ENCODE data around the gene SPTBN1.

The SPTBN1 gene

DNA sequence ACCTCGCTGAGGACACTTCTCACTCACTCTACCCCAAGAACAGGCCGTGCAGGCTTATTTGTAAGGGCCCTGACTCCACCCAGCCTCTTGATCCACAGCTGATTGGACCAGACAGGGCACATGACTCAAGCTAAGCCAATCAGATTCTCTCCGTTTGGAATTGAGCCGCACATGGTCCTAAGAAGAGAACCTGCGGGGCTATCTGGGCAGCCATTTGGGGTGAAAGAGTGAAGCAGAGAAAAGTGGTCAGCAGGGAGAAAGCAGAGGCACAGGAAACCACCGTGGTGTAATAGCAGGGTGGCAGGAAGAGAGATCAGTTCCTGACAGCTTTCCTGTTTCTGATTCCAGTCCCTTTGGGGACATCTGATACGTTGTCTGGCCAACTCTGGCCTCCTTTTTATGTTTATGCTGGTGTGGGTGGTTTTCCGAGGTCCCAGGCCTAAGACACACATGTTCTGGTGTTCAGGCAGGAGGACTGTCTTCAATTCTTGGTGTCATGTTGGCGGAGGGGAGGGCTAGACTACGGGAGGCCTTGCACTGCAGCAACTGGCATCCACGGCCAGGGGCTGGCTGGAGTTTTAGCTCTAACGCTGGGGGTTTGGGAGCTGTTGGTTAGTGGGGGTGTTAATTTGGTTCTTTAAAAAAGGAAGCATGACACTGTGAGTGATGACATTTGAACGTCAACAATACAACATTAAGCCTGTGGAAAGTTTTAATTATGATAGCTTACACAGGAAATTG, 26.1 kb upstream of the SPTBN1 start:
- no peak overlapping the region for H3K4me2 ChIP-seq (ENCODE audit: low read length)

DNA sequence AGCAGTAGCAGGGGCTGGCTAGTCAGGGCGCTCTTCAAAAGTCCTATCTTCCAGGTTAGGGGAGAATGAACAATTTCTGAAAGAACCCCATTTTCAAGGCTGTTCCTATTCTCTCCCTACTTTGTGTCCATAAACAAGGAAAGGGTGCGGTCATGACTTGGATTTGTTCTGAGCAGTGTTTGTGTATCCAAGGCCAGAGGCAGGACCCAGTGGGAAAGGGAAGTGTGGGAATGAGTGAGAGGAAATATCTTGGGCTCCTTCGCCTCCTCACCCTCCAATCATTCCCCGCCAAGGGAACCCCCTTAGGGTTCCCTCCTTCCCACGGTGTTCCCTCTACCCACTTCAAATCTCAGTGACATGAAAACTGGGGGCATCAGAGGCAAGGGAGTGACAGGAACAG, 25.5 kb upstream of the SPTBN1 start:
- Histone ChIP-seq H3K4ac (ENCODE audit: low read depth, low read length) (no peak overlapping the region), H4K8ac (ENCODE audit: low read depth, low read length) (no peak overlapping the region), H3K9ac (ENCODE audit: low read length) (no peak overlapping the region), H4K91ac (ENCODE audit: low read depth, low read length) (no peak overlapping the region), H3K79me1 (ENCODE audit: low read length) (no peaks in the 10 kb centered on the region), H3K27me3 (ENCODE audit: insufficient read depth, low read length) (no peaks in the 10 kb centered on the region), H3K18ac (ENCODE audit: low read length) (no peak overlapping the region), H2BK12ac (ENCODE audit: low read length) (no peak overlapping the region), H3K36me3 (ENCODE audit: control insufficient read depth in 1 of 2, insufficient read depth in 2 of 2, low read length in 2 of 2) (no peaks in the 10 kb centered on the region), H3K4me1 (ENCODE audit: control insufficient read depth in 1 of 2, insufficient read depth in 2 of 2, low read length in 2 of 2) (no peaks in the 10 kb centered on the region), H2AK5ac (ENCODE audit: low read length) (no peak overlapping the region), H3K79me2 (ENCODE audit: control insufficient read depth, insufficient read depth, low read length, poor library complexity) (no peaks in the 10 kb centered on the region), H3K14ac (ENCODE audit: low read length) (no peak overlapping the region), H3K23ac (ENCODE audit: low read length) (no peak overlapping the region), H3K4me2 (ENCODE audit: low read length) (no peak overlapping the region), H2AFZ (ENCODE audit: insufficient read depth, low read length, poor library complexity) (no peak overlapping the region), H4K12ac (ENCODE audit: low read depth, low read length) (no peak overlapping the region), H3K4me3 (ENCODE audit: low read depth, low read length) (no peak overlapping the region), H3K27ac (ENCODE audit: low read depth, low read length) (no peak overlapping the region), H2BK5ac (ENCODE audit: low read depth, low read length, poor library complexity) (no peak overlapping the region), H3K9me3 (ENCODE audit: insufficient read depth, low read depth, low read length) (no peaks in the 10 kb centered on the region), H2BK120ac (ENCODE audit: insufficient read depth, low read length, poor library complexity) (no peak overlapping the region)
- DNase-seq = no peak
- WGBS (ENCODE audit: extremely low coverage, insufficient coverage, insufficient read length) = no CpG with 5 or more reads among the region's 5 CpGs

More for the DNA sequence above, 26.1 kb upstream of the SPTBN1 start:
- H2BK12ac ChIP-seq (ENCODE audit: low read length) = no peak overlapping the region
- H4K8ac ChIP-seq (ENCODE audit: low read depth, low read length) = no peak overlapping the region
- no peak overlapping the region for H3K23ac ChIP-seq (ENCODE audit: low read length)
- no peak overlapping the region for H3K9ac ChIP-seq (ENCODE audit: low read length)
- no peaks in the 10 kb centered on the region for H3K4me1 ChIP-seq (ENCODE audit: control insufficient read depth in 1 of 2, insufficient read depth in 2 of 2, low read length in 2 of 2)
- H2AK5ac ChIP-seq (ENCODE audit: low read length) = no peak overlapping the region
- H4K12ac ChIP-seq (ENCODE audit: low read depth, low read length) = no peak overlapping the region
- no peak overlapping the region for H3K18ac ChIP-seq (ENCODE audit: low read length)
- no peak for DNase-seq
- H3K27ac ChIP-seq (ENCODE audit: low read depth, low read length) = no peak overlapping the region
- H3K4me3 ChIP-seq (ENCODE audit: low read depth, low read length) = no peak overlapping the region
- no peaks in the 10 kb centered on the region for H3K9me3 ChIP-seq (ENCODE audit: insufficient read depth, low read depth, low read length)
- H3K14ac ChIP-seq (ENCODE audit: low read length) = no peak overlapping the region
- no peak overlapping the region for H2BK120ac ChIP-seq (ENCODE audit: insufficient read depth, low read length, poor library complexity)
- no peak overlapping the region for H2BK5ac ChIP-seq (ENCODE audit: low read depth, low read length, poor library complexity)
- H2AFZ ChIP-seq (ENCODE audit: insufficient read depth, low read length, poor library complexity) = no peak overlapping the region
- H3K4ac ChIP-seq (ENCODE audit: low read depth, low read length) = no peak overlapping the region
- no peaks in the 10 kb centered on the region for H3K36me3 ChIP-seq (ENCODE audit: control insufficient read depth in 1 of 2, insufficient read depth in 2 of 2, low read length in 2 of 2)
- H4K91ac ChIP-seq (ENCODE audit: low read depth, low read length) = no peak overlapping the region
- no peaks in the 10 kb centered on the region for H3K79me1 ChIP-seq (ENCODE audit: low read length)
- H3K79me2 ChIP-seq (ENCODE audit: control insufficient read depth, insufficient read depth, low read length, poor library complexity) = no peaks in the 10 kb centered on the region
- H3K27me3 ChIP-seq (ENCODE audit: insufficient read depth, low read length) = no peaks in the 10 kb centered on the region
- WGBS (ENCODE audit: extremely low coverage, insufficient coverage, insufficient read length) = no CpG with 5 or more reads among the region's 13 CpGs

DNA sequence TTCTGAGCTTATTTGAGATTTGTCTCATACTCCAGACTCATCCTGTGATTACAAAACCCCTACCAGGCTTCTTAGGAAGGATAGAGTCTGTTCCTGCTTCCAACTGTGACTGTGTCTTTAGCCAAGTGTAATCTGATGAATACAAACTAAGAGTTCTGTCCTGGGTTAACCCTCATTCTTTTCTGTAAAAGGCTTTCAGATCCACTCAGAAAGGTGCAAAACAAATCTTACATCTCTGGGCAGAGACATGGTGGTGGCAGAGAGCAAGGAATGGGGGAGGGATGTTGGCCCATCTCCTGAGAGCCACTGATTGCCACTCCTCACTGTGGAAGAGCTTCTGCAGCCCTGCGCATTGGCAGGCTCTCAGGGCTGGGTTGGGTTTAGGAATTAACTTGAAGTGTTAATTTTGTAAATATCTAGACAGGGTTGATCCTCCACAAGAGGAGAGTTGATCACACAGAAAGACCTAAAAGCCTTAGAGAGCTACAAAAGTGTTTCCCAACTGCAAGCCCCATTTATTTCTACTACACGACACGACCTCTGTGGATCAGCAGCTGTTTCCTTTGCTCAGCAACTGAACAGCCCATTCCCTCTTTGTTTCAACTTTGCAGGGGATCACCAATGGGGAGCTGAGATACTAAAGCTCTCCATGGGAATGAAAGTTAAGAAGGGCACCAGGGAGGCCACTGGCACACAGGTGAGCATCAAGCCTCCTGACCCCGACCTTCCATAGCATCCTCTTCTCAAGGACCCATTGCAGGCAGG, 23.7 kb upstream of the SPTBN1 start:
- no peaks in the 10 kb centered on the region for H3K4me1 ChIP-seq (ENCODE audit: control insufficient read depth in 1 of 2, insufficient read depth in 2 of 2, low read length in 2 of 2)
- no peak for DNase-seq
- no peak overlapping the region for H2BK12ac ChIP-seq (ENCODE audit: low read length)
- no peak overlapping the region for H2BK5ac ChIP-seq (ENCODE audit: low read depth, low read length, poor library complexity)
- no peak overlapping the region for H4K12ac ChIP-seq (ENCODE audit: low read depth, low read length)
- H3K27me3 ChIP-seq (ENCODE audit: insufficient read depth, low read length) = no peaks in the 10 kb centered on the region
- no peak overlapping the region for H2BK120ac ChIP-seq (ENCODE audit: insufficient read depth, low read length, poor library complexity)
- no peak overlapping the region for H3K4ac ChIP-seq (ENCODE audit: low read depth, low read length)
- H3K79me2 ChIP-seq (ENCODE audit: control insufficient read depth, insufficient read depth, low read length, poor library complexity) = no peaks in the 10 kb centered on the region
- H3K14ac ChIP-seq (ENCODE audit: low read length) = no peak overlapping the region
- no peak overlapping the region for H3K27ac ChIP-seq (ENCODE audit: low read depth, low read length)
- H2AK5ac ChIP-seq (ENCODE audit: low read length) = no peak overlapping the region
- H3K9me3 ChIP-seq (ENCODE audit: insufficient read depth, low read depth, low read length) = no peaks in the 10 kb centered on the region
- H3K36me3 ChIP-seq (ENCODE audit: control insufficient read depth in 1 of 2, insufficient read depth in 2 of 2, low read length in 2 of 2) = no peaks in the 10 kb centered on the region
- no peak overlapping the region for H3K4me2 ChIP-seq (ENCODE audit: low read length)
- no peak overlapping the region for H3K23ac ChIP-seq (ENCODE audit: low read length)
- no peak overlapping the region for H3K4me3 ChIP-seq (ENCODE audit: low read depth, low read length)
- H2AFZ ChIP-seq (ENCODE audit: insufficient read depth, low read length, poor library complexity) = no peak overlapping the region
- no peaks in the 10 kb centered on the region for H3K79me1 ChIP-seq (ENCODE audit: low read length)
- no peak overlapping the region for H3K18ac ChIP-seq (ENCODE audit: low read length)
- no peak overlapping the region for H4K91ac ChIP-seq (ENCODE audit: low read depth, low read length)
- WGBS (ENCODE audit: extremely low coverage, insufficient coverage, insufficient read length) = no CpG with 5 or more reads among the region's 4 CpGs
- H4K8ac ChIP-seq (ENCODE audit: low read depth, low read length) = no peak overlapping the region
- no peak overlapping the region for H3K9ac ChIP-seq (ENCODE audit: low read length)

DNA sequence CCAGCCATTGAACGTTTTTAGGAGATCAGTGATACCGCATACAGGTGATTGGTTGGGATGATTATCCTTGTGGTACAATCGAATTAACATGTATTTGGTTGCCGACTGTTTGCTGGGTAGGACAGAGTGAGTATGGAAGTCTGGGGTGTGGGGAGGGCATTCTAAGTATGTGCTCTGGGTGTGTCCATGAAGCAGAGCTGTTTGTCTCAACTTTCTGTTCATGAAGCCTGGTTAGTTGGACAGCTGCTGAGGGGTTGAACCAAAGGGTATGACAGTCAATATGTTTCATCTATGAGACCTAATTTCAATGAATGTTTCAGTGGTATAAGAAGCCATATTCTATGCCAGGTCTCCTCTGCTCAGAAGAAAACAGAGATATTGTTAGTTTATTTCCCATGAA, 21.9 kb upstream of the SPTBN1 start:
- no CpG with 5 or more reads among the region's 4 CpGs for WGBS (ENCODE audit: extremely low coverage, insufficient coverage, insufficient read length)
- Histone ChIP-seq H3K79me2 (ENCODE audit: control insufficient read depth, insufficient read depth, low read length, poor library complexity) (no peaks in the 10 kb centered on the region), H4K8ac (ENCODE audit: low read depth, low read length) (no peak overlapping the region)

More for the DNA sequence above, 21.9 kb upstream of the SPTBN1 start:
- Histone ChIP-seq H3K27me3 (ENCODE audit: insufficient read depth, low read length) (no peaks in the 10 kb centered on the region), H3K18ac (ENCODE audit: low read length) (no peak overlapping the region), H3K9ac (ENCODE audit: low read length) (no peak overlapping the region), H3K4me2 (ENCODE audit: low read length) (no peak overlapping the region), H3K27ac (ENCODE audit: low read depth, low read length) (no peak overlapping the region), H4K91ac (ENCODE audit: low read depth, low read length) (no peak overlapping the region), H3K79me1 (ENCODE audit: low read length) (no peaks in the 10 kb centered on the region), H3K4me1 (ENCODE audit: control insufficient read depth in 1 of 2, insufficient read depth in 2 of 2, low read length in 2 of 2) (no peaks in the 10 kb centered on the region), H4K12ac (ENCODE audit: low read depth, low read length) (no peak overlapping the region), H3K4me3 (ENCODE audit: low read depth, low read length) (no peak overlapping the region), H2BK120ac (ENCODE audit: insufficient read depth, low read length, poor library complexity) (no peak overlapping the region), H3K9me3 (ENCODE audit: insufficient read depth, low read depth, low read length) (no peaks in the 10 kb centered on the region), H2BK5ac (ENCODE audit: low read depth, low read length, poor library complexity) (no peak overlapping the region), H3K23ac (ENCODE audit: low read length) (no peak overlapping the region), H3K4ac (ENCODE audit: low read depth, low read length) (no peak overlapping the region), H3K36me3 (ENCODE audit: control insufficient read depth in 1 of 2, insufficient read depth in 2 of 2, low read length in 2 of 2) (no peaks in the 10 kb centered on the region), H3K14ac (ENCODE audit: low read length) (no peak overlapping the region), H2BK12ac (ENCODE audit: low read length) (no peak overlapping the region), H2AFZ (ENCODE audit: insufficient read depth, low read length, poor library complexity) (no peak overlapping the region), H2AK5ac (ENCODE audit: low read length) (no peak overlapping the region)
- no peak for DNase-seq
